Central memory CD4-positive, alpha-beta T cell (primary cell): Measurements from ENCODE around the gene TM4SF20.

Experiments
- DNase-seq: peaks from one replicate; pipeline ENCODE4 v3.0.0; 2022
- total RNA-seq, 3 experiments: gene quantifications; one replicate each; lab custom pipeline; 2026; lab: John Stamatoyannopoulos, UW

Gene TM4SF20
- 0 to 0.04 (median 0) reads per million in 3 experiments for total RNA-seq

GRCh38 chr2:227379095-227379494 is at the start of gene TM4SF20:
Gene TM4SF20, minus strand, starts transcription at chr2:227379306. Its CDS starts 38 bp downstream, at chr2:227379268.
- no peak for DNase-seq

- no peak for DNase-seq
Measured at GRCh38 chr2:227428731-227429285, 49.7 kb upstream of the TM4SF20 start.

- DNase-seq, result no peak
Measured at GRCh38 chr2:227423656-227424499, 44.8 kb upstream of the TM4SF20 start.

GRCh38 chr2:227420087-227421052 is 41.3 kb upstream of the TM4SF20 start:
- DNase-seq, result no peak

GRCh38 chr2:227416701-227417100 is 37.6 kb upstream of the TM4SF20 start:
- DNase-seq, result no peak

GRCh38 chr2:227415538-227416424 is 36.7 kb upstream of the TM4SF20 start:
- no peak for DNase-seq

GRCh38 chr2:227414846-227415245 is 35.7 kb upstream of the TM4SF20 start:
- DNase-seq, result no peak

GRCh38 chr2:227413371-227413770 is 34.3 kb upstream of the TM4SF20 start:
- DNase-seq, result no peak

GRCh38 chr2:227412877-227413276 is 33.8 kb upstream of the TM4SF20 start:
- DNase-seq, result no peak

- DNase-seq, result no peak
Measured at GRCh38 chr2:227411990-227412350, 32.9 kb upstream of the TM4SF20 start.

GRCh38 chr2:227411320-227411989 is 32.3 kb upstream of the TM4SF20 start:
- peak; percentile 17 for DNase-seq

- DNase-seq, result no peak
Measured at GRCh38 chr2:227410191-227410590, 31.1 kb upstream of the TM4SF20 start.

- no peak for DNase-seq
Measured at GRCh38 chr2:227407591-227408151, 28.6 kb upstream of the TM4SF20 start.

GRCh38 chr2:227406177-227407031 is 27.3 kb upstream of the TM4SF20 start:
- no peak for DNase-seq

GRCh38 chr2:227404585-227405271 is 25.6 kb upstream of the TM4SF20 start:
- DNase-seq, result no peak

GRCh38 chr2:227402959-227403358 is 23.9 kb upstream of the TM4SF20 start:
- no peak for DNase-seq

GRCh38 chr2:227402321-227402720 is 23.2 kb upstream of the TM4SF20 start:
- DNase-seq, result no peak

GRCh38 chr2:227401550-227401949 is 22.4 kb upstream of the TM4SF20 start:
- no peak for DNase-seq
